ENCODE data around the gene PRIM1. TPM values are rescaled to one million over a fixed set of nuclear protein-coding genes. Genes with fewer than 3 reads are reported as not detected.
"Not testable (repeated sequence)": the region's sequence is repeated elsewhere in the genome, so short reads cannot be mapped to it uniquely, and the experiment has no call there.

PRIM1 gene
- total RNA-seq, 1 donor, result 38.0 TPM

- no peak for DNase-seq (ENCODE audit: low read depth)
- no peak for TF ChIP-seq CTCF (IDR thresholded peaks at IDR 0.05; ENCODE audit: insufficient read depth, low read length)
- no peak overlapping the region for H3K4me3 ChIP-seq (ENCODE audit: low read depth, low read length)
Observed at GRCh38 chr12:56728139-56728861, 23.8 kb downstream of the PRIM1 start.

- not testable (repeated sequence) for H3K4me3 ChIP-seq (ENCODE audit: low read depth, low read length); DNase-seq (ENCODE audit: low read depth)
Observed at GRCh38 chr12:56726196-56726675, 25.9 kb downstream of the PRIM1 start.

DNA sequence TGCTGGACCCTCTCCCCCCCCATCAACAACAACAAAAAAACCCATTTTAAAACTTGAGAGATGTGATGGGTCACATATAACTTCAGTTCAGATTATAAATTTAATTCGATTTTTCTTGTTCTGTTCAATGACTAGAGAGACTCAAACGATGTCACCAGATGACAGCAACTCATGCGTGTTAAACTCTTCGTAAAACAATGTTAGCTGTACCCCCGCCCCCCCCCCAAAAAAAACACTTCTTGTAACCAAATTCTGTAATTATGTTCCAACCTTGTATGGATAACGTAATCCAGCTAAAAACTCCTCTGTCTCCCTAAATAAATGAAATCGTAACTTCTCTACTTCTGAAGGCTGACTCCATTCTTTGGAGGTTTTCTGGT, 26.4 kb downstream of the PRIM1 start:
- DNase-seq (ENCODE audit: low read depth), result no peak
- no peak for TF ChIP-seq CTCF (IDR thresholded peaks at IDR 0.05; ENCODE audit: insufficient read depth, low read length)
- H3K4me3 ChIP-seq (ENCODE audit: low read depth, low read length), result peak overlapping the region; percentile 100

DNA sequence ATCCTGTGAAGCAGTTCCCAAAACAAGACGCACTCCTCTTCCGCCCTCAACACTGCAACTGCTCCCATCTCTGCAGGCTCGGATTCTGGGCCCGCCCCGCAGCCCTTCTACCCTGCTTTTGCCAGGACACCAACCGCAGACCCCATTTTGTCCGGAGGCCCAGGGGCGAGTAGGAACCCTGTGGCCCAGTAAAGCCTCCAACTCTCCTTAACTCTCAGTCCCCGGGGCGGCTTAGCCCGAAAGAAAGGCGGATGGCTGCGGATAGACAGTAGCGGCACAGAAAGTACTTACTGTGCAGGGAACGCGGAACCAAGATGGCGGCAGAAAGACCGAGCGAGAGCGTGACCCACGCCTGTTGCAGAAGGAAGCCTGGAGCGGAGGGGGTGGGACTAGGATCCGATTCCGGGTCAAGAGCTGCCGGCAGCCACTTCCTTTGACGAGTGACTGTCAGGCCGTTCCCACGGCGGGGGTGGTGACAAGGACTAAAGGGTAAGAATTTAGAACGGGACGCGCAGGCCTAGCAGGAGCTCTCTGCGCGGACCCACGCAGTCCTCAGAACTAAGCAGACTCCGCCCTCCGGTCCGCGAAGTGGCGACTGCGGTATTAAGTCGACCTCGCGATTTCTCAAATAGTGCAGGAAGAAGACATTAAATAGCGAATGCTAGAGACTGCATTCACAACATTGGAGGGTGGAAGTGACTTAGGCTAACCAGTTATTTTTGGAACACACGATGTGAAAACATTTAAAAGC, 27.0 kb downstream of the PRIM1 start, which contains the start of gene NACA:
TSS of gene NACA (minus strand) at position 328 of the 751 bp plus-strand sequence. CDS start 778 bp downstream, outside the sequence.
- peak within 1 kb of the TSS; percentile 100 for H3K4me3 ChIP-seq (ENCODE audit: low read depth, low read length)
- peak; percentile 96 for DNase-seq (ENCODE audit: low read depth)
- TF ChIP-seq CTCF (IDR thresholded peaks at IDR 0.05; ENCODE audit: insufficient read depth, low read length), result no peak

GRCh38 chr12:56724701-56724971, 27.5 kb downstream of the PRIM1 start:
- peak overlapping the region; percentile 100 for H3K4me3 ChIP-seq (ENCODE audit: low read depth, low read length)
- DNase-seq (ENCODE audit: low read depth), result no peak
- no peak for TF ChIP-seq CTCF (IDR thresholded peaks at IDR 0.05; ENCODE audit: insufficient read depth, low read length)

GRCh38 chr12:56723889-56724700, 28.0 kb downstream of the PRIM1 start:
- H3K4me3 ChIP-seq (ENCODE audit: low read depth, low read length), result peak overlapping the region; percentile 100
- TF ChIP-seq CTCF (IDR thresholded peaks at IDR 0.05; ENCODE audit: insufficient read depth, low read length), result no peak
- peak; percentile 89 for DNase-seq (ENCODE audit: low read depth)

- no peak for DNase-seq (ENCODE audit: low read depth)
Observed at GRCh38 chr12:56723352-56723751, 28.8 kb downstream of the PRIM1 start.

More at GRCh38 chr12:56723352-56723751, 28.8 kb downstream of the PRIM1 start:
- TF ChIP-seq CTCF (IDR thresholded peaks at IDR 0.05; ENCODE audit: insufficient read depth, low read length), result no peak
- peak overlapping the region; percentile 100 for H3K4me3 ChIP-seq (ENCODE audit: low read depth, low read length)

Measured in fibroblast of the aortic adventitia (primary cell).